Subcutaneous adipose tissue (tissue), 4 donors: Measurements from ENCODE around the gene ANKRD52. TPM values are rescaled to one million over a fixed set of nuclear protein-coding genes. Genes with fewer than 3 reads are reported as not detected.

Experiments used
- total RNA-seq, 4 donors: library from RNA; depleted of rRNA; stranded (reverse); fragments of >200 nt; gene quantifications; one replicate each; pipeline ENCODE4 v1.1.0, GENCODE V29; 2016
- TF ChIP-seq, protein P1 (sequence below): fragments of 450-650 bp; IDR thresholded peaks from one replicate; pipeline ENCODE4 v1.5.1; 2016; ENCODE audit warnings: low read depth, mild to moderate bottlenecking, control low read depth, antibody characterized with exemption, moderate library complexity

ANKRD52 gene
- total RNA-seq, 4 donors from 2014 or later: 14.3 to 24.1 (median 19.9) TPM

GRCh38 chr12:56189099-56189917 is 68.9 kb downstream of the ANKRD52 start, which contains the start of gene SMARCC2:
TSS of gene SMARCC2 (minus strand) at chr12:56189483. CDS start at chr12:56189461, 22 bp downstream.
- TF ChIP-seq, protein P1, sequence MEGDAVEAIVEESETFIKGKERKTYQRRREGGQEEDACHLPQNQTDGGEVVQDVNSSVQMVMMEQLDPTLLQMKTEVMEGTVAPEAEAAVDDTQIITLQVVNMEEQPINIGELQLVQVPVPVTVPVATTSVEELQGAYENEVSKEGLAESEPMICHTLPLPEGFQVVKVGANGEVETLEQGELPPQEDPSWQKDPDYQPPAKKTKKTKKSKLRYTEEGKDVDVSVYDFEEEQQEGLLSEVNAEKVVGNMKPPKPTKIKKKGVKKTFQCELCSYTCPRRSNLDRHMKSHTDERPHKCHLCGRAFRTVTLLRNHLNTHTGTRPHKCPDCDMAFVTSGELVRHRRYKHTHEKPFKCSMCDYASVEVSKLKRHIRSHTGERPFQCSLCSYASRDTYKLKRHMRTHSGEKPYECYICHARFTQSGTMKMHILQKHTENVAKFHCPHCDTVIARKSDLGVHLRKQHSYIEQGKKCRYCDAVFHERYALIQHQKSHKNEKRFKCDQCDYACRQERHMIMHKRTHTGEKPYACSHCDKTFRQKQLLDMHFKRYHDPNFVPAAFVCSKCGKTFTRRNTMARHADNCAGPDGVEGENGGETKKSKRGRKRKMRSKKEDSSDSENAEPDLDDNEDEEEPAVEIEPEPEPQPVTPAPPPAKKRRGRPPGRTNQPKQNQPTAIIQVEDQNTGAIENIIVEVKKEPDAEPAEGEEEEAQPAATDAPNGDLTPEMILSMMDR: no peak

DNA sequence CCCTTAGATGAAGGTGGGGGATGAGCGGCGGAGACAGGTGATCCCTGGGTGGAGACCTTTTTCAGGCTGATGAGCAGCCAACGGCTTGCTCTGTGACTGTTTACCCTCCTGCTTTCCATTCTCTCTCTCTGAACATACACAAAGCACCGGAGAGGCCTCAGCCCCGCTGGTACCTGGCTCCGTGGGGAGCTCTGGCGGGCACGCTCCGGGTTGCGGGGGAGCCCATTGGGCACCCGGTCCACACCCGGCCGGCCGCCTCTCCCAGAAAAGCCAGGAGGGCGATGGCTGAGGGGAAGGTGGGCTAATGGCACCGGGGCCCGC is 69.4 kb downstream of the ANKRD52 start:
- TF ChIP-seq, protein P1: no peak

DNA sequence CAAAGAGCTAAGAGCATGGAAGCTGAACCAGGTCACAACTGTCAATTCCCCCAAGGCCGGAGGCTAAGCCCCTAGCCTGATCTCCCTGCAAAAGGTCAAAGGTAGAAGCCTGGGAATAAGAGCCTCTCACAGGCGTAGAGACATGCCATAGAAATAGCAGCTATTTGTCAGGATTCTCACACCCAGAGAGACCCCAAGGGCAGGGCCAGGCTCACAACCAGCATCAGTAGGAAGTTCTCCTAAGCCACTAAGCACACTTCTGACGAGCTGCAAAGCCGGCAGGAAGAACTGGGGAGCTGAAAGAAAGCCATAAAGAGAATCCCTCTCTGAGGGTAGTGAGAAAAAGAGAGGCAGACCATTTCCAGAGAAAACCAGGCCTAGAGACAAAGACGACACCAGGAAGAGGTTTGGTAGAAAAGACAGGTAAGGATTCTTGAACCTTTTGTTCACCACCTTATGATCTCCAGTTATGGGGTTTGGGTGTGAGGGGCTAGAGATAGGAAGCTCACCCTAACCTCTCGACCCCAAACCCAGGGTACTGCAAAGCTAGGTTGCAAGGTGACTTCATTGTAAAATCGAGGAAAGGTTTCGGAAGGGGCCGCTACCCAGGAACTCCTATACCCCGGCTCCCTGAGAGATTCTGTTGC is 69.9 kb downstream of the ANKRD52 start:
- TF ChIP-seq, protein P1: no peak

Other genes starting within 250 kb of the ANKRD52 start
- 10 to 100 TPM in 2 of 4 donors, 1 to 10 TPM in 2; 2.9 to 16.6 (median 7.8) TPM for gene IKZF4, start 237.3 kb downstream of the ANKRD52 start, total RNA-seq
- gene RPS26, start 216.5 kb downstream of the ANKRD52 start, total RNA-seq: 100 to 1,000 TPM; 346 to 891 (median 730) TPM
- 1 to 10 TPM in 1 of 4 donors, under 1 TPM in 3; 0.34 to 2.6 (median 0.66) TPM for gene ERBB3, start 178.2 kb downstream of the ANKRD52 start, total RNA-seq
- gene PA2G4, start 153.8 kb downstream of the ANKRD52 start, total RNA-seq: 10 to 100 TPM; 60.9 to 99.1 (median 87.1) TPM
- gene RPL41, start 141.8 kb downstream of the ANKRD52 start, total RNA-seq: 1,000 to 10,000 TPM; 2,735 to 3,575 (median 3,131) TPM
- 1 to 10 TPM; 3.2 to 5.1 (median 3.5) TPM for gene ZC3H10, start 140.1 kb downstream of the ANKRD52 start, total RNA-seq
- gene ESYT1, start 130.1 kb downstream of the ANKRD52 start, total RNA-seq: 100 to 1,000 TPM; 147 to 522 (median 280) TPM
- 10 to 100 TPM; 12.2 to 36.0 (median 24.7) TPM for gene MYL6B, start 105.8 kb downstream of the ANKRD52 start, total RNA-seq
- gene MYL6, start 100.0 kb downstream of the ANKRD52 start, total RNA-seq: 1,000 to 10,000 TPM; 1,882 to 4,580 (median 2,293) TPM
- 100 to 1,000 TPM in 3 of 4 donors, 10 to 100 TPM in 1; 73.6 to 125 (median 118) TPM for gene SMARCC2, start 68.9 kb downstream of the ANKRD52 start, total RNA-seq
- gene RNF41, start 36.5 kb downstream of the ANKRD52 start, total RNA-seq: 100 to 1,000 TPM in 1 of 4 donors, 10 to 100 TPM in 3; 64.3 to 101 (median 84.9) TPM
- gene NABP2, start 34.0 kb downstream of the ANKRD52 start, total RNA-seq: 10 to 100 TPM; 12.6 to 25.3 (median 19.1) TPM
- gene SLC39A5, start 28.3 kb downstream of the ANKRD52 start, total RNA-seq: not detected
- 10 to 100 TPM in 3 of 4 donors, 1 to 10 TPM in 1; 9.3 to 18.3 (median 12.4) TPM for gene COQ10A, start 8.6 kb upstream of the ANKRD52 start, total RNA-seq
- gene CS, start 41.9 kb upstream of the ANKRD52 start, total RNA-seq: 100 to 1,000 TPM; 107 to 278 (median 141) TPM
- gene CNPY2, start 57.6 kb upstream of the ANKRD52 start, total RNA-seq: 10 to 100 TPM; 59.7 to 76.7 (median 64.7) TPM
- 10 to 100 TPM; 29.9 to 47.3 (median 31.7) TPM for gene PAN2, start 75.6 kb upstream of the ANKRD52 start, total RNA-seq
- 1 to 10 TPM in 1 of 4 donors, not detected in 3; 1.0 TPM for gene IL23A, start 80.5 kb upstream of the ANKRD52 start, total RNA-seq
- 100 to 1,000 TPM in 3 of 4 donors, 10 to 100 TPM in 1; 86.7 to 274 (median 213) TPM for gene STAT2, start 101.7 kb upstream of the ANKRD52 start, total RNA-seq
- gene APOF, start 104.5 kb upstream of the ANKRD52 start, total RNA-seq: not detected
- gene TIMELESS, start 191.0 kb upstream of the ANKRD52 start, total RNA-seq: 1 to 10 TPM; 3.1 to 8.3 (median 4.8) TPM
- gene MIP, start 196.3 kb upstream of the ANKRD52 start, total RNA-seq: not detected
- gene SPRYD4, start 210.2 kb upstream of the ANKRD52 start, total RNA-seq: 1 to 10 TPM; 1.5 to 3.2 (median 1.8) TPM
- 1 to 10 TPM in 2 of 4 donors, not detected in 2; 1.8 to 3.2 TPM for gene GLS2, start 229.8 kb upstream of the ANKRD52 start, total RNA-seq